ENCODE data around the gene ZNF646.

DNA sequence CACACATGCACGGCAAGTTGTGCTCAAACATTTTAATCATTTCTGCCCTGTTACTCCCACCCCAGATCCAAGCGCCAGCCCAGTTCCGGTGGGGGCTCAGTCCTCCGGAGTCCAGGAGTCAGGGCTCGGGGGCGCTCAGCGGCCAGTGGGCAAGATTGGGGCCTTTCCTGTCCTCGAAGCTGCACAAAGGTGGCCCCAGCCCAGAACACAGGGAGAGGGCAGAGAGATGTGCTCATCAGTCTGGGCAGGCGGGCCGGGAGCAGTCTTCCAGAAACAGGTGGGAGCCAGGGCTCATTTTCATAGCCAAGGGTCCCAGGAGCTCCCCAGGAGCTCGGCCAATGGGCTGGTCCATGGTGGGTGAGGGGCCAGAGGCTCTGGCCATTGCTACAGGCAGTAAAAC is 57.2 kb downstream of the ZNF646 start:
- TF ChIP-seq, protein P1, sequence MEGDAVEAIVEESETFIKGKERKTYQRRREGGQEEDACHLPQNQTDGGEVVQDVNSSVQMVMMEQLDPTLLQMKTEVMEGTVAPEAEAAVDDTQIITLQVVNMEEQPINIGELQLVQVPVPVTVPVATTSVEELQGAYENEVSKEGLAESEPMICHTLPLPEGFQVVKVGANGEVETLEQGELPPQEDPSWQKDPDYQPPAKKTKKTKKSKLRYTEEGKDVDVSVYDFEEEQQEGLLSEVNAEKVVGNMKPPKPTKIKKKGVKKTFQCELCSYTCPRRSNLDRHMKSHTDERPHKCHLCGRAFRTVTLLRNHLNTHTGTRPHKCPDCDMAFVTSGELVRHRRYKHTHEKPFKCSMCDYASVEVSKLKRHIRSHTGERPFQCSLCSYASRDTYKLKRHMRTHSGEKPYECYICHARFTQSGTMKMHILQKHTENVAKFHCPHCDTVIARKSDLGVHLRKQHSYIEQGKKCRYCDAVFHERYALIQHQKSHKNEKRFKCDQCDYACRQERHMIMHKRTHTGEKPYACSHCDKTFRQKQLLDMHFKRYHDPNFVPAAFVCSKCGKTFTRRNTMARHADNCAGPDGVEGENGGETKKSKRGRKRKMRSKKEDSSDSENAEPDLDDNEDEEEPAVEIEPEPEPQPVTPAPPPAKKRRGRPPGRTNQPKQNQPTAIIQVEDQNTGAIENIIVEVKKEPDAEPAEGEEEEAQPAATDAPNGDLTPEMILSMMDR (IDR thresholded peaks at IDR 0.05) = no peak
- TF ChIP-seq POLR2A (IDR thresholded peaks at IDR 0.05) = no peak
- TF ChIP-seq EP300 (IDR thresholded peaks at IDR 0.05) = no peak

Data from gastroesophageal sphincter (tissue), 3 donors.